ENCODE measurements around the gene SNCAIP.
"Not testable (repeated sequence)": the region's sequence is repeated elsewhere in the genome, so short reads cannot be mapped to it uniquely, and the experiment has no call there.

The SNCAIP gene

GRCh38 chr5:122315521-122315920, 3.5 kb downstream of the SNCAIP start:
- no peak for DNase-seq

GRCh38 chr5:122316656-122317055, 4.6 kb downstream of the SNCAIP start:
- peak; percentile 88 for DNase-seq

- DNase-seq: no peak
Measured at GRCh38 chr5:122319897-122320296, 7.9 kb downstream of the SNCAIP start.

- no peak for DNase-seq
Measured at GRCh38 chr5:122321921-122322320, 9.9 kb downstream of the SNCAIP start.

DNA sequence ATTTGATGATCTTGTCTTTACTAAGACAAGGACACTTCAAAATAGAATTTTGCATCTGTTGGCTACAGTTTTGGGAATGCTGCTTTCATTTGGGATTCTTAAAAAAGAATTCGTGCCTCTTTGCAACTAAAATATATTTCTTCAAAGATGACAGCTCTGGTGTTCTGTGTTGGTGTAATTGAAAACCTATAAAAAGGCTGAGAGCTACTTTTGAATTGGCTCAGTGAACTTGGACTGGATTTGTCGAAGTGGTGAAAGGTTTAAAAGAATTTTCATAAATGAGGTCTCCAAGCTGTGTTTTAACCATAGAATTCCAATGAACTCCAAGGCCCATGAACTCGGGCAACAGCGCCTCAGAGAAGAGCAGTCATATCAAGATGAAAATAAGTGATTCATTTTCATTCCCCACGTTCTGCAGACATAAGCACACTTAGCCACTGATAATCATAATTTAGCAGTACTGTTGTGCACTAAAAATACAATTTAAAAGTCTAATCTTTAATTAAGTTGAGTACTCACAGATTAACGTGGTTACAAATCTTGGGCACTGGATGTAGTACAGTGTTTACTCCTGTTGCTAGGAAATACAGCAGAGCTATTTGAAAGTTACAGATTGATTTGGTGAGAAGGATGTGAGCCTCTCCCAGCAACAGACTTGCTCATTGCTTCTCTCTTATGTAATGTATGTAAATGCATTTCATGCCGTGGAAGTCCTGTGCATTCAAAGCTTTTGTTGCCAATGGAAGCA, 10.9 kb downstream of the SNCAIP start:
- DNase-seq: no peak

- DNase-seq: no peak
Measured at GRCh38 chr5:122323738-122324137, 11.7 kb downstream of the SNCAIP start.

DNA sequence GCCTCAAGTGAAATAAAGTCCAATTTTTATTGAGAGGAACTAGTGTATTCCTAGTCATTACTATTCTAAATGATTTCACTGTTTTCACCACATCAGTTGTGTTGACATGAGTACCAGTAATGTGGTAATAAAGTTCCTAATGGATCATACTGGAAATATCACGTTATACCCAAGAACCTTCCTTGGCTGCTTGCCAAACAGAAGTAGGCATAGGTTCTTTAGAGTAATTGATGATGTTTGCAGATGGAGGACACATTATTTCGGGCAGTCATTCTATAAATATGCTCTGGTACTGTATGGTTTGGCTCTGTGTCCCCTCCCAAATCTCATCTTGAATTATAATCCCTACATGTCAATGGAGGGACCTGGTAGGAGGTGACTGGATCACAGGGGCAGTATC, 15.1 kb downstream of the SNCAIP start:
- DNase-seq: peak; percentile 40

DNA sequence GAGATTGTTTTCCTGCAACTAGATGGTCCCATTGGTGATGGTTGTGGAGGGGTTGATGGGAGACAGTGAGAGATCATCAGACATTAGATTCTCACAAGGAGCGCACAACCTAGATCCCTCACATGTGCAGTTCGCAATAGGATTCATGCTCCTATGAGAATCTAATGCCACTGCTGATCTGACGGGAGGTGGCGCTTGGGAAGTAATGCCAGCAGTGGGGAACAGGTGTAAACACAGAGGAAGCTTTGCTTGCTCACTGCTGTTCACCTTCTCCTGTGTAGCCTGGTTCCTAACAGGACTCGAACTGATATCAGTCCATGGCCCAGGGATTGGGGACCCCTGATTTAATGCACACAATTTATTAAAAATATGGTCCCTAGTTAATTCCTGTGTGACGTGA, 18.8 kb downstream of the SNCAIP start:
- DNase-seq: no peak

GRCh38 chr5:122332599-122333555, 20.8 kb downstream of the SNCAIP start:
- DNase-seq: no peak

DNA sequence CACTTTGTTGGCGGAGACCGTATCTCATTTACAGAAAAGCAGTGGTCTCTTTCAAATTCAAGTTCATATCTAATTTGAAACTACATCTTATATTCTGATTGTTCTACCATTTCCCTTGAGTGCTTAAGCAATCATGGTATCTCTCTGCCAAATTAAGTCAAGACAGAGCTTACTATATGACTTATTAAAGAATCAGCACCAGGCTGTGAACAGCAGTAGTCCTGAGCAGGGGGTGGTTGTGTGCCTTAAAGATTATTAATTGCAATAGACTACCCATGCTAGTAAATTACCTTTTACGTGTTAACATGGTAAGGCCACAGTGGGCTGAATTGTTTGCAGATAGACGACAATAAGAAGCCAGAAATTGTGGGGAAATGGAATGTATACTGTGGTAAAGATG, 21.5 kb downstream of the SNCAIP start:
- DNase-seq: no peak

- no peak for DNase-seq
Measured at GRCh38 chr5:122339591-122339990, 27.6 kb downstream of the SNCAIP start.

- DNase-seq: no peak
Measured at GRCh38 chr5:122341087-122341486, 29.1 kb downstream of the SNCAIP start.

DNA sequence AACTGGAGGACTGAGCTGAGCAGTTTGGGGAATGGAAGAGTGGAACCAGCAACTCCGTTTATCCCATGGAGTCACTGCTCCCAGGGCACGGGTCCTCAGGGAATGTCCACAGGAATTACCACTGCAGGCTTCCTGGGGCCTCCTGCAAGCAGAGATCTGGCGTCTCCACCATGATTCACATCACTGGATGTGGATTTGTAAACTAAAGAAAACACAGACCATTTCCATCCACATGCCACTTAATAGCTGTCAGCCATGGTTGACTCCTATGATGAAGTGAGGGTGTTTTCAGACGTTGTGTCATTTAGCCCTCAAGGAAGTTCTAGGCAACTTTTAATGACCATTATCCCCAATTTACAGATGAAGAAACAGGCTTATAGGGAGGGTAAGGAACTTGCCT, 30.2 kb downstream of the SNCAIP start:
- no peak for DNase-seq

DNA sequence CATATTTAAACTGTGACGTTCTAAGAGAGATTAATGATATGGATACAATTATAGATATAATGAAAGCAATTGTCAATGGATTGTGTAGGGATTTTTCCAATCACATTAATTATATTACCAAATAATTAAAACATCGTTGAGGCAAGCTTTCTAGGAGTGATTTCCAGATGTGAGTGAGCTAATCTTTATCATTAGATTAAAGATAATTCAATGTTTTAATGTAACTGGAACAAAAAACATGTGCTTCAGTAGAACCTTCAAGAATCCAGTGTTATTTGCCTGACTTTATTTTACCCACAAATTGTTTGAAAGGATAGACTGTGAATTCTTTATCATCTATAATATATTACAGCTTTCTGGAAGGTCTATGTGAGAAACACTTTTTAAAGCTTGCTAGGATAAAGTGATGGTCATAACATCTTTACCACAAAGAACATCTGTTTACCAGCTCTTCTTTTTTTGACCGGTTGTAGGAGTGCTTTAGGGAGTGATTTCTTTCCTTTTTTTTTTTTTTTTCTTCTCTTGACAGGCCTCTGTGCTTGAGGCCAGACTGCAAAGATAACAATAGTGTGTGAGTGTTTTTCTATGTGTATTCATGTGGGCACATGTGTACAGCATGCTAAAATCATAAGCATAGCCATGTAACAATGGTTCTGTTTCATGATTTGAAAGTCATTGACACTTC, 35.0 kb downstream of the SNCAIP start:
- no peak for DNase-seq

- DNase-seq: no peak
Measured at GRCh38 chr5:122350496-122350895, 38.5 kb downstream of the SNCAIP start.

DNA sequence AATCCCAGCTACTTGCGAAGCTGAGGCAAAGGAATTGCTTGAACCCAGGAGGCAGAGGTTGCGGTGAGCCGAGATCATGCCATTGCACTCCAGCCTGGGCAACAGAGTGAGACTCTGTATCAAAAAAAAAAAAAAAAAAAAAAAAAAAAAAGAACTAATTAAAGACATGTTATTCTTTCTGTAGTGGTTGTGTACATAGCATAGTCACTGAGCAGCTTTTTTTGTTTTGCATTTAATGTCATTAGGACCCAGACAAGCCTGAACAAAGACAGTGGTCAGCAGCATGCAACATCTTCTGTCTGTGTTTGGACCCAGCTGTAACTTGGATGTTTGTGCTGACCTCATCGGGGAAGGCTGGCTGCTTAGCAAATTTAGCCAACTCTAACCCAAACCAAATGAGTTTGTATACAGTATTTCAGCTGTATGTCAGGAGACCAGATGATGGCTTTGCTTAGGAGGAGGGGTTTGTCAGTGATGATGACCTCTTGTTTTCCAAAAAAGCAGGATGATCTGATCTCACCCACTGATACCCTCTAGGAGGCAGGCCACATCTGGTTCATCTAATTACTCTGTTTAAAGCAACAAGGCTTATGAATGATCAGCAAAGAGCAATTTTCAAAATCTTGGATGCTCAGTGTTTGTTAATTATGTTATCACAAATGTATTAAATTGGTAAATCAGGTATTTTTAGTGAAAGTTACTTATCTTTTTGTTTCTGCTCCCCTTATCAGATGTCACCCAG, 39.5 kb downstream of the SNCAIP start:
- DNase-seq: no peak

GRCh38 chr5:122352331-122352730, 40.3 kb downstream of the SNCAIP start:
- DNase-seq: no peak

DNA sequence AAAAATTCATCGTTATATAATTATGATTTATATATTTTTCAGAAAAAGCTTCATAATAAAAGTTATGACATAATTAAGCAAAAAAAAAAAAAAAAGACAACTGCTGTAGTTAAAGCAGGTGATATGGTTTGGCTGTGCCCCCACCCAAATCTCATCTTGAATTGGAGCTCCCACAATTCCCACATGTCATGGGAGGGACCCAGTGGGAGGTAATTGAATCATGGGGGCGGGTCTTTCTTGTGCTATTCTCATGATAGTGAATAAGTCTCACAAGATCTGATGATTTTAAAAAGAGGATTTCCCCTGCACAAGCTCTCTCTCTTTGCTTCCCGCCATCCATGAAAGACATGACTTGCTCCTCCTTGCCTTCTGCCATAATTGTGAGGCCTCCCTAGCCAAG, 41.3 kb downstream of the SNCAIP start:
- not testable (repeated sequence) for DNase-seq

GRCh38 chr5:122354293-122354692, 42.3 kb downstream of the SNCAIP start:
- no peak for DNase-seq

DNA sequence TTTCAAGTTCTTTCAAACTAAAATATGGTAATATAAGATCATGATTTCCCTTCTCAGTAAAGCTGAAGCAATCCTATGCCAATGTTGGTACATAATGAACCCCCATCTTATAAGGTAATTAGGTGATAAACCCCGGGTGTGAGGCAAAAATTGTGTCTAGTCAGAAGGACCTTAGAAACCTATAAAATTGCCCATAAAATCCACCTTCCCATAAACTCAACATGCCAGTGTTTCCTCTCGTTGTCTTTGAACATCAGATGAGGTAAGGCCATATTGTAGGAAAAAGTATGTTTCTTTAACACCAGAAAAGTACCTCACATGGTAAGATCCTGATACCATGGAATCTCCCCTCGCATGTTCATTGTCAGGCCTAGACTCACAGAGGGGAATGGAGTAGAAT, 43.3 kb downstream of the SNCAIP start:
- DNase-seq: no peak

DNA sequence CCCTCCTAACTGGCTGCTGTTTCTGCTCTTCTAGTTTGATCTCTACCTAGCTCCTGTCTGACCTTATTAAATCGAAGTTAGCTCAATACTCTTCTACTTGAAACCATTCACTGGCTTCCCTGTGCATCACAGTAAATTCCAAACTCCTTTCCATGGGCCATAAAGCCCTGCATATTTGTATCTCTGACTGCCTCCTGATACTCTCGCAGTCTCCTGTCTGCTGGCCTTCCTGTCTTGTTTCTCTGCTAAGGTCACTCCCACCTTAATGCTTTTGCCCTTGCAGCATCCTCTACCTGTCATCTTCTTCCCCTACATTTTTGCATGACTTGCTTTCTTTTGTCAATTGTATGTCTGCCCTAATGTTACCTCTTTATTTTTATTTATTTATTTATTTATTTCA, 44.8 kb downstream of the SNCAIP start:
- no peak for DNase-seq

DNA sequence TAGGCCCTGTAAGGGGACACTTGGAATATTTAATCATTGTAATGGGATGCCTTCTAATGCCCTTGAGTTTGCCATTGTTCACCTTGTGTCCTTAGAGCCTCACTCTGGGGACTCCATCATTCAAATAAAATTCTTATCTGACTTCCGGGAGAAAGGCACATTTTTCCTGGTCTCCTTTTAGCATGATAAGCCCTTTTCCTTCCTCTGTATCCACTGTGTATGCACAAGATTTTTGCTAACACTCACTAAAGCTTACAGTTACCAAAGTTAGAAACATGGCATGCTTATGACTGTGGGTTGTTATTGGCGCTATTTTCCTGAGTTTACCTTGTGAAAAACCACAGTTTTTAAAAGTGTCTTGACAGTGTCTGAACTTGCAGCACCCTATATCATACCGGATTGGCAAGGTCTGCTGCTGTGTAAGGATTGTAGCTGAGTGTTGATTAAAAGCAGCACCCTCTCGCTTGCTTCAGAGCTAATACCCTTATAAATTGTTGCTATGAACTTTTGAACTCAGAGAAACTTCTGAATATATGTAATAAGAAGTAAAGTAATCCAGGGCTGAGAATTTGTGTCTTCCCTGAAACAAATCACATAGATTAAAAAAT, 46.4 kb downstream of the SNCAIP start:
- no peak for DNase-seq

All from NCI-H1105 (cell line).